Omental fat pad (tissue), 4 donors: Measurements from ENCODE around the gene ZP2. TPM values are rescaled to one million over a fixed set of nuclear protein-coding genes. Genes with fewer than 3 reads are reported as not detected.
"Not testable (repeated sequence)": the region's sequence is repeated elsewhere in the genome, so short reads cannot be mapped to it uniquely, and the experiment has no call there.

Experiments used
- ATAC-seq: fragments of 150-250 bp; one replicate; pipeline ENCODE4 v1.9.1; 2016; ENCODE audit warnings: mild to moderate bottlenecking, moderate library complexity; ENCODE audit not compliant: low FRiP score
- DNase-seq: peaks from one replicate; pipeline ENCODE4 v3.0.0-alpha.2; 2019; ENCODE audit warnings: low spot score
- CTCF ChIP-seq, 3 donors: fragments of 450-650 bp; IDR thresholded peaks; one replicate each; pipeline ENCODE4 v1.5.1; 2016 to 2017; ENCODE audit warnings: antibody characterized with exemption in 3 of 3, mild to moderate bottlenecking in 3 of 3, moderate library complexity in 2 of 3
- total RNA-seq, 4 donors: library from RNA; depleted of rRNA; stranded (reverse); fragments of >200 nt; gene quantifications; one replicate each; pipeline ENCODE4 v1.1.0, GENCODE V29; 2016

ZP2 gene
- total RNA-seq, 4 donors from 2014 or later, result not detected

- DNase-seq (no peak), ATAC-seq (no peak)
- no peak for TF ChIP-seq CTCF (IDR thresholded peaks at IDR 0.05)
Observed at GRCh38 chr16:21199607-21200218, 11.7 kb downstream of the ZP2 start.

GRCh38 chr16:21197621-21198020, 13.8 kb downstream of the ZP2 start:
- no peak for TF ChIP-seq CTCF (IDR thresholded peaks at IDR 0.05)
- ATAC-seq, result no peak
- no peak for DNase-seq

- no peak for TF ChIP-seq CTCF (IDR thresholded peaks at IDR 0.05)
- ATAC-seq (no peak), DNase-seq (no peak)
Observed at GRCh38 chr16:21197112-21197511, 14.3 kb downstream of the ZP2 start.

- DNase-seq, result not testable (repeated sequence)
Observed at GRCh38 chr16:21195330-21195729, 16.0 kb downstream of the ZP2 start.

DNA sequence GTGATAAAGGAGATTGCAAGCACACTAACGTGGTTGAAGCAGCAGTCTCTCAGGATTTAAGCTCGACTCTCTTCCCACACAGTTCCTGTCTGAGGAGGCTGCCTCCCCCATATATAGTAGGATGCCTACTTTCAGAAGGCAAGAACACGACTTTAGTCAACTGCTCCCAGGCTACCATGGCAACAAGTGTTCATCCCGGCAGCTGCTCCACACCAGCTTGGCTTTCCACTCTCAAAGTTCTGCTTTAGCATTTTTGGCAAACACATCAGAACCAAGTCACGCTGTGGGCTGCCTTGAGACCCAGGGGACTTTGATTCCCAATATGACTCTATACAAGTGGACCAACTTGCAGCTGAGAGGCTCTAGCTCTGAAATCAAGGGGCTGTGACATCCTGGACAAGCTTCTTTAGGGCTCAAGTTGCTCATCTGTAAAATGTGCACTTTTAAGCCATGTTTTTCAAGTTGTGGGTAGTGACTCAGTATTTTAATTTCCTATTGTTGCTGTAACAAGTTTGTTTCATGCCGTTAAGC, 16.5 kb downstream of the ZP2 start:
- no peak for TF ChIP-seq CTCF (IDR thresholded peaks at IDR 0.05)
- DNase-seq (no peak), ATAC-seq (no peak)

More at GRCh38 chr16:21195330-21195729, 16.0 kb downstream of the ZP2 start:
- not testable (repeated sequence) for ATAC-seq

DNA sequence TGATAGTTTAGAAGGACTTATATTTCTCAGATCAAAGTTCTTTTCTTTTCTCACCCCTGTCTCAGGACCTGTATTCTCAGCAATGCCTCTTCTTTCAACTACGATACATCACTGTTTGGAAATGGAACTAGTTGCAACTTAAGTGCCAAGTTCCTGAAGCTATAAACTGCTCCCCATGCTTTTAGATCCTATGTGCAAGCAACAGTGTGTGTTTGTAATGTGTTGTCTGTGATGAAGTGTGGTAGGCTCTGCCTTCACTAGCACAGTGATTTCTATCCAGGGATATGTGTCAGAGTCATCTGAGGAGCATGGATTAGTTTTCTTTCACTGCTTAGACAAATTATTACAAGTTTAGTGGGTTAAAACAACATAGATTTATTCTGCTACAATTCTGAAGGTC, 18.4 kb downstream of the ZP2 start:
- TF ChIP-seq CTCF (IDR thresholded peaks at IDR 0.05), result no peak
- DNase-seq (no peak), ATAC-seq (no peak)

- no peak for DNase-seq
- TF ChIP-seq CTCF (IDR thresholded peaks at IDR 0.05), result no peak
Observed at GRCh38 chr16:21190599-21190998, 20.8 kb downstream of the ZP2 start.

More at GRCh38 chr16:21190599-21190998, 20.8 kb downstream of the ZP2 start:
- no peak for ATAC-seq
